Neural cell (in vitro differentiated cells): ENCODE data around the gene TPST2. TPM values are rescaled to one million over a fixed set of nuclear protein-coding genes. Genes with fewer than 3 reads are reported as not detected.

Source experiments
- H2AFZ ChIP-seq: fragments of 200-600, 300-800 bp; sonication (generic), shearing (Covaris generic); 2 replicates; pipeline ENCODE4 v1.6.0; 2014; ENCODE audit warnings: low read depth, mild to moderate bottlenecking, antibody characterized with exemption, low read length, moderate library complexity
- H3F3A ChIP-seq: fragments of 200-600 bp; shearing (Covaris generic); 2 replicates; pipeline ENCODE4 v1.6.1; 2016; ENCODE audit warnings: mild to moderate bottlenecking, moderate library complexity, mixed read lengths, antibody characterized with exemption, low read length; ENCODE audit not compliant: insufficient read depth, poor library complexity, severe bottlenecking
- H3K27ac ChIP-seq: fragments of 200-600, 300-800 bp; sonication (generic), shearing (Covaris generic); 2 replicates; pipeline ENCODE4 v1.5.1; 2014; ENCODE audit warnings: mild to moderate bottlenecking, low read length, moderate library complexity
- H3K27me3 ChIP-seq: fragments of 300-800, 200-600 bp; sonication (generic), shearing (Covaris generic); 2 replicates; pipeline ENCODE4 v1.6.0; 2014; ENCODE audit warnings: mild to moderate bottlenecking, low read depth, low read length, moderate library complexity; ENCODE audit not compliant: insufficient read depth
- H3K36me3 ChIP-seq: fragments of 300-800, 200-600 bp; sonication (generic), shearing (Covaris generic); 2 replicates; pipeline ENCODE4 v1.5.1; 2014; ENCODE audit warnings: mild to moderate bottlenecking, antibody characterized with exemption, low read length, moderate library complexity; ENCODE audit not compliant: insufficient read depth
- H3K4me2 ChIP-seq: fragments of 300-800, 200-600 bp; sonication (generic), shearing (Covaris generic); 2 replicates; pipeline ENCODE4 v1.6.0; 2014; ENCODE audit warnings: mild to moderate bottlenecking, low read length
- H3K4me3 ChIP-seq: fragments of 300-800, 200-600 bp; sonication (generic), shearing (Covaris generic); 2 replicates; pipeline ENCODE4 v1.5.1; 2014; ENCODE audit warnings: mild to moderate bottlenecking, low read length, moderate library complexity
- H3K79me2 ChIP-seq: fragments of 200-600 bp; shearing (Covaris generic); replicated peaks from 2 replicates; pipeline ENCODE4 v1.6.0; 2014; ENCODE audit warnings: mild to moderate bottlenecking, low read length, moderate library complexity; ENCODE audit not compliant: insufficient read depth
- H3K9ac ChIP-seq: fragments of 300-800, 200-600 bp; sonication (generic), shearing (Covaris generic); 2 replicates; pipeline ENCODE4 v1.6.1; 2016; ENCODE audit warnings: mild to moderate bottlenecking, low read length, mixed read lengths
- H3K9me2 ChIP-seq: fragments of 200-600 bp; shearing (Covaris generic); 2 replicates; pipeline ENCODE4 v1.6.1; 2016; ENCODE audit warnings: mild to moderate bottlenecking, low read length, mixed read lengths; ENCODE audit not compliant: insufficient read depth
- H3K9me3 ChIP-seq: fragments of 200-600, 300-800 bp; sonication (generic), shearing (Covaris generic); 2 replicates; pipeline ENCODE4 v1.6.1; 2016; ENCODE audit warnings: mild to moderate bottlenecking, mixed run types, low read length, moderate library complexity, mixed read lengths
- H4K20me1 ChIP-seq: fragments of 200-600 bp; shearing (Covaris generic); 2 replicates; pipeline ENCODE4 v1.6.1; 2016; ENCODE audit warnings: mild to moderate bottlenecking, mixed run types; ENCODE audit not compliant: insufficient read depth
- CTCF ChIP-seq: fragments of 450-650 bp; IDR thresholded peaks from 2 replicates; pipeline ENCODE4 v1.5.1; 2014; ENCODE audit warnings: antibody characterized with exemption, mild to moderate bottlenecking, moderate library complexity; ENCODE audit not compliant: poor library complexity, severe bottlenecking
- EP300 ChIP-seq: fragments of 450-650 bp; conservative IDR thresholded peaks from 2 replicates; pipeline ENCODE4 v1.6.1; 2014; ENCODE audit warnings: antibody characterized with exemption, mild to moderate bottlenecking, moderate library complexity; ENCODE audit not compliant: poor library complexity, severe bottlenecking
- EZH2 ChIP-seq: fragments of 200-600, 300-800 bp; shearing (Covaris generic), sonication (generic); IDR thresholded peaks from 2 replicates; pipeline ENCODE4 v1.6.1; 2014; ENCODE audit warnings: antibody characterized with exemption, low read length, borderline replicate concordance, mild to moderate bottlenecking; ENCODE audit not compliant: insufficient read depth, poor library complexity, severe bottlenecking
- MXI1 ChIP-seq: fragments of 450-650 bp; conservative IDR thresholded peaks from 2 replicates; pipeline ENCODE4 v1.6.1; 2014; ENCODE audit warnings: antibody characterized with exemption, mild to moderate bottlenecking; ENCODE audit not compliant: poor library complexity, severe bottlenecking
- POLR2AphosphoS5 ChIP-seq: IDR thresholded peaks from 2 replicates; pipeline ENCODE4 v1.6.1; 2012
- RAD21 ChIP-seq: fragments of 450-650 bp; conservative IDR thresholded peaks from 2 replicates; pipeline ENCODE4 v1.6.1; 2014; ENCODE audit warnings: antibody characterized with exemption, mild to moderate bottlenecking, moderate library complexity
- REST ChIP-seq: IDR thresholded peaks from 2 replicates; pipeline ENCODE4 v1.6.1; 2012; ENCODE audit warnings: borderline replicate concordance
- SMC3 ChIP-seq: fragments of 450-650 bp; conservative IDR thresholded peaks from 2 replicates; pipeline ENCODE4 v1.6.1; 2014; ENCODE audit warnings: antibody characterized with exemption, mild to moderate bottlenecking, moderate library complexity; ENCODE audit not compliant: poor library complexity
- TAF1 ChIP-seq: IDR thresholded peaks from 2 replicates; pipeline ENCODE4 v1.6.1; 2012; ENCODE audit warnings: low read depth
- polyA plus RNA-seq: library from polyadenylated mRNA; depleted of rRNA; stranded (reverse); fragments of >200 nt; gene quantifications from 2 replicates; pipeline ENCODE4 v1.2.3, GENCODE V29; 2014

Gene TPST2
- polyA plus RNA-seq, 1 donor from 2014 or later, result 16.6 TPM

GRCh38 chr22:26618455-26618854 lies 28.5 kb upstream of the TPST2 start:
- H3K9me3 ChIP-seq, result no peaks in the 10 kb centered on the region
- H3K4me2 ChIP-seq, result no peak overlapping the region
- H3K4me3 ChIP-seq, result no peak overlapping the region
- no peak overlapping the region for H3K9ac ChIP-seq
- H3K27me3 ChIP-seq, result no peaks in the 10 kb centered on the region
- H2AFZ ChIP-seq, result no peak overlapping the region
- TF ChIP-seq POLR2AphosphoS5 (no peak), RAD21 (no peak), REST (no peak), SMC3 (no peak), EP300 (no peak), CTCF (no peak), TAF1 (no peak), EZH2 (no peak), MXI1 (no peak)
- H3F3A ChIP-seq, result no peaks in the 10 kb centered on the region
- no peaks in the 10 kb centered on the region for H3K79me2 ChIP-seq
- H4K20me1 ChIP-seq, result no peaks in the 10 kb centered on the region
- no peak overlapping the region for H3K27ac ChIP-seq
- H3K36me3 ChIP-seq, result no peaks in the 10 kb centered on the region
- H3K9me2 ChIP-seq, result no peaks in the 10 kb centered on the region

GRCh38 chr22:26617271-26618199 lies 27.6 kb upstream of the TPST2 start, which contains the start of gene CRYBB1:
TSS of gene CRYBB1 (minus strand) at chr22:26618027. CDS start at chr22:26616319, 1,708 bp downstream.
- Histone ChIP-seq H3K36me3 (no peaks in the 10 kb centered on the region), H4K20me1 (no peaks in the 10 kb centered on the region), H3K9ac (no peak within 1 kb of the TSS), H3K27me3 (no peaks in the 10 kb centered on the region), H3K79me2 (no peaks in the 10 kb centered on the region), H3K4me3 (no peak within 1 kb of the TSS), H3K9me2 (no peaks in the 10 kb centered on the region), H3K27ac (no peak within 1 kb of the TSS), H3K4me2 (no peak within 1 kb of the TSS), H3F3A (no peaks in the 10 kb centered on the region), H2AFZ (no peak within 1 kb of the TSS), H3K9me3 (no peaks in the 10 kb centered on the region)
- no peak for TF ChIP-seq CTCF
- TF ChIP-seq TAF1, result no peak
- no peak for TF ChIP-seq EP300
- no peak for TF ChIP-seq REST
- TF ChIP-seq EZH2, result no peak
- TF ChIP-seq MXI1, result no peak
